Neural cell (in vitro differentiated cells): ENCODE results near the gene ARL2. TPM values are rescaled to one million over a fixed set of nuclear protein-coding genes. Genes with fewer than 3 reads are reported as not detected.

Experiments used
- H2AFZ ChIP-seq: fragments of 200-600, 300-800 bp; sonication (generic), shearing (Covaris generic); 2 replicates; pipeline ENCODE4 v1.6.0; 2014; ENCODE audit warnings: low read depth, mild to moderate bottlenecking, antibody characterized with exemption, low read length, moderate library complexity
- H3F3A ChIP-seq: fragments of 200-600 bp; shearing (Covaris generic); 2 replicates; pipeline ENCODE4 v1.6.1; 2016; ENCODE audit warnings: mild to moderate bottlenecking, moderate library complexity, mixed read lengths, antibody characterized with exemption, low read length; ENCODE audit not compliant: insufficient read depth, poor library complexity, severe bottlenecking
- H3K27ac ChIP-seq: fragments of 200-600, 300-800 bp; sonication (generic), shearing (Covaris generic); 2 replicates; pipeline ENCODE4 v1.5.1; 2014; ENCODE audit warnings: mild to moderate bottlenecking, low read length, moderate library complexity
- H3K27me3 ChIP-seq: fragments of 300-800, 200-600 bp; sonication (generic), shearing (Covaris generic); 2 replicates; pipeline ENCODE4 v1.6.0; 2014; ENCODE audit warnings: mild to moderate bottlenecking, low read depth, low read length, moderate library complexity; ENCODE audit not compliant: insufficient read depth
- H3K36me3 ChIP-seq: fragments of 300-800, 200-600 bp; sonication (generic), shearing (Covaris generic); 2 replicates; pipeline ENCODE4 v1.5.1; 2014; ENCODE audit warnings: mild to moderate bottlenecking, antibody characterized with exemption, low read length, moderate library complexity; ENCODE audit not compliant: insufficient read depth
- H3K4me2 ChIP-seq: fragments of 300-800, 200-600 bp; sonication (generic), shearing (Covaris generic); 2 replicates; pipeline ENCODE4 v1.6.0; 2014; ENCODE audit warnings: mild to moderate bottlenecking, low read length
- H3K4me3 ChIP-seq: fragments of 300-800, 200-600 bp; sonication (generic), shearing (Covaris generic); 2 replicates; pipeline ENCODE4 v1.5.1; 2014; ENCODE audit warnings: mild to moderate bottlenecking, low read length, moderate library complexity
- H3K79me2 ChIP-seq: fragments of 200-600 bp; shearing (Covaris generic); replicated peaks from 2 replicates; pipeline ENCODE4 v1.6.0; 2014; ENCODE audit warnings: mild to moderate bottlenecking, low read length, moderate library complexity; ENCODE audit not compliant: insufficient read depth
- H3K9ac ChIP-seq: fragments of 300-800, 200-600 bp; sonication (generic), shearing (Covaris generic); 2 replicates; pipeline ENCODE4 v1.6.1; 2016; ENCODE audit warnings: mild to moderate bottlenecking, low read length, mixed read lengths
- H3K9me2 ChIP-seq: fragments of 200-600 bp; shearing (Covaris generic); 2 replicates; pipeline ENCODE4 v1.6.1; 2016; ENCODE audit warnings: mild to moderate bottlenecking, low read length, mixed read lengths; ENCODE audit not compliant: insufficient read depth
- H3K9me3 ChIP-seq: fragments of 200-600, 300-800 bp; sonication (generic), shearing (Covaris generic); 2 replicates; pipeline ENCODE4 v1.6.1; 2016; ENCODE audit warnings: mild to moderate bottlenecking, mixed run types, low read length, moderate library complexity, mixed read lengths
- H4K20me1 ChIP-seq: fragments of 200-600 bp; shearing (Covaris generic); 2 replicates; pipeline ENCODE4 v1.6.1; 2016; ENCODE audit warnings: mild to moderate bottlenecking, mixed run types; ENCODE audit not compliant: insufficient read depth
- EP300 ChIP-seq: fragments of 450-650 bp; conservative IDR thresholded peaks from 2 replicates; pipeline ENCODE4 v1.6.1; 2014; ENCODE audit warnings: antibody characterized with exemption, mild to moderate bottlenecking, moderate library complexity; ENCODE audit not compliant: poor library complexity, severe bottlenecking
- EZH2 ChIP-seq: fragments of 200-600, 300-800 bp; shearing (Covaris generic), sonication (generic); IDR thresholded peaks from 2 replicates; pipeline ENCODE4 v1.6.1; 2014; ENCODE audit warnings: antibody characterized with exemption, low read length, borderline replicate concordance, mild to moderate bottlenecking; ENCODE audit not compliant: insufficient read depth, poor library complexity, severe bottlenecking
- MXI1 ChIP-seq: fragments of 450-650 bp; conservative IDR thresholded peaks from 2 replicates; pipeline ENCODE4 v1.6.1; 2014; ENCODE audit warnings: antibody characterized with exemption, mild to moderate bottlenecking; ENCODE audit not compliant: poor library complexity, severe bottlenecking
- POLR2AphosphoS5 ChIP-seq: IDR thresholded peaks from 2 replicates; pipeline ENCODE4 v1.6.1; 2012
- RAD21 ChIP-seq: fragments of 450-650 bp; conservative IDR thresholded peaks from 2 replicates; pipeline ENCODE4 v1.6.1; 2014; ENCODE audit warnings: antibody characterized with exemption, mild to moderate bottlenecking, moderate library complexity
- SMC3 ChIP-seq: fragments of 450-650 bp; conservative IDR thresholded peaks from 2 replicates; pipeline ENCODE4 v1.6.1; 2014; ENCODE audit warnings: antibody characterized with exemption, mild to moderate bottlenecking, moderate library complexity; ENCODE audit not compliant: poor library complexity
- TAF1 ChIP-seq: IDR thresholded peaks from 2 replicates; pipeline ENCODE4 v1.6.1; 2012; ENCODE audit warnings: low read depth
- polyA plus RNA-seq: library from polyadenylated mRNA; depleted of rRNA; stranded (reverse); fragments of >200 nt; gene quantifications from 2 replicates; pipeline ENCODE4 v1.2.3, GENCODE V29; 2014
- TF ChIP-seq, protein P1 (sequence below): fragments of 450-650 bp; IDR thresholded peaks from 2 replicates; pipeline ENCODE4 v1.5.1; 2014; ENCODE audit warnings: antibody characterized with exemption, mild to moderate bottlenecking, moderate library complexity; ENCODE audit not compliant: poor library complexity, severe bottlenecking
- TF ChIP-seq, protein P2 (sequence below): IDR thresholded peaks from 2 replicates; pipeline ENCODE4 v1.6.1; 2012; ENCODE audit warnings: borderline replicate concordance

ARL2 gene
- polyA plus RNA-seq, 1 donor from 2014 or later = 158 TPM

DNA sequence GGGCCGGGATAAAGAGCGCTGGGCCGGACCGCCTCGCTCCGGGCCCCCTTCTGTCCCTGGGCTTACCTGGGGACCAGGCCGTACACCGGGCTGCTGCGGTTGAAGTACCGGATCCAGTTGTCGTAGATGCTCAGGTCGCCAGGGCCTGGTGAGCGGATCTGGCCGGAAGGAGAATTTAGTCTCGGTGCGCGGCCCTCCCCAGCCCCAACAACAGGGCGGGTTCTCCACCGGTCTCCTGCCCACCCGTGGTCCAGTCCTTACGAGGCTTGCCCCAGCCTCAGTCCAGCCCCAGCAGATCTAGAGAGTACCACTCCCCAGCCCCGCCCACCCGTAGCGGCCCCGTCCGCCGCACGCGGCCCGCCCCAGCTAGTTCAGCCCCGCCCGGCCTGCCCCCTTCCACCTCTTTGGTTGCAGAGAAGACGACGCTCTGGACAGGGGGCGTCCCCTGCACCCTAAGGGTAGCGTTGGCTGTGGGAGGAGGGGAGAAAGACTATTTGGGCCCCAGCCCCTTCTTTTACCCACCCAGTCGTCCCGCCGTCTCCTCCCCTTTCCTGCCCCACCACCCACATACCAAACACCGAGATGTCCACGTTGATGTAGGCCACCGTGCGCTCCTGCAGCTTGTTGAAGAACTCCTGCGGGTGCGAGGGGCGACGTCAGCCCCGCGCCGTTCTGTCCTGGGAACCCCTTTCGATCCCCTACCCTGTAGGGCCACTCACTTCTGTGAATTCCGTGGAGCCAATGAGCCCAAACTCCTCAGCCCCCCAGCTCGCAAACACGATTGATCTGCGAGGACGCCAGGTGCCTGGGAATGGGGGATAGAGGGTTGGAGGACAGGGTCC lies 33.8 kb downstream of the ARL2 start:
- H3K4me3 ChIP-seq = no peak overlapping the region
- no peak overlapping the region for H3K9ac ChIP-seq

DNA sequence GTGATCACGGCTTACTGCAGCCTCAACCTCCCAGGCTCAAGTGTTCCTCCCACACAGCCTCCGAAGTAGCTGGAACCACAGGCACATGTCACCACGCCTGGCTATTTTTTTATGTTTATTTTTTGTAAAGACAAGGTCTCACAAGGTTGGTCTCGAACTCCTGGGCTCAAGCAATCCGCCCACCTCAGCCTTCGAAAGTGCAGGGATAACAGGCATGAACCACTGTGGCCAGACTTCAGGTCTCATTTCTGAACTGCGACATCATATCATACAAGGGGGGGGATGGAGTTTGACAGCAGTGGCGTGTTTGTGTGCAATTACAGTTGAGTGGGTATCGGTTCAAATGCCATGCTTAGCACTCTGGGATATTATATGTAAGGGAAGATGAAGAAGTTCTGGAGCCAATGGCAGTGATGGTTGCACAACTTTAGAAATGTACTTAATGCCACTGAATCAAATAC lies 37.5 kb downstream of the ARL2 start:
- no peaks in the 10 kb centered on the region for H3K9me2 ChIP-seq
- H4K20me1 ChIP-seq = no peaks in the 10 kb centered on the region
- no peak overlapping the region for H3K27ac ChIP-seq
- H3K9me3 ChIP-seq = no peaks in the 10 kb centered on the region
- no peak overlapping the region for H3K4me3 ChIP-seq
- H3F3A ChIP-seq = no peaks in the 10 kb centered on the region
- no peaks in the 10 kb centered on the region for H3K27me3 ChIP-seq
- H3K36me3 ChIP-seq = no peaks in the 10 kb centered on the region
- no peak overlapping the region for H2AFZ ChIP-seq
- TF ChIP-seq SMC3 = no peak
- TF ChIP-seq, protein P1, sequence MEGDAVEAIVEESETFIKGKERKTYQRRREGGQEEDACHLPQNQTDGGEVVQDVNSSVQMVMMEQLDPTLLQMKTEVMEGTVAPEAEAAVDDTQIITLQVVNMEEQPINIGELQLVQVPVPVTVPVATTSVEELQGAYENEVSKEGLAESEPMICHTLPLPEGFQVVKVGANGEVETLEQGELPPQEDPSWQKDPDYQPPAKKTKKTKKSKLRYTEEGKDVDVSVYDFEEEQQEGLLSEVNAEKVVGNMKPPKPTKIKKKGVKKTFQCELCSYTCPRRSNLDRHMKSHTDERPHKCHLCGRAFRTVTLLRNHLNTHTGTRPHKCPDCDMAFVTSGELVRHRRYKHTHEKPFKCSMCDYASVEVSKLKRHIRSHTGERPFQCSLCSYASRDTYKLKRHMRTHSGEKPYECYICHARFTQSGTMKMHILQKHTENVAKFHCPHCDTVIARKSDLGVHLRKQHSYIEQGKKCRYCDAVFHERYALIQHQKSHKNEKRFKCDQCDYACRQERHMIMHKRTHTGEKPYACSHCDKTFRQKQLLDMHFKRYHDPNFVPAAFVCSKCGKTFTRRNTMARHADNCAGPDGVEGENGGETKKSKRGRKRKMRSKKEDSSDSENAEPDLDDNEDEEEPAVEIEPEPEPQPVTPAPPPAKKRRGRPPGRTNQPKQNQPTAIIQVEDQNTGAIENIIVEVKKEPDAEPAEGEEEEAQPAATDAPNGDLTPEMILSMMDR = no peak
- no peak for TF ChIP-seq EZH2
- no peak for TF ChIP-seq MXI1
- TF ChIP-seq, protein P2, sequence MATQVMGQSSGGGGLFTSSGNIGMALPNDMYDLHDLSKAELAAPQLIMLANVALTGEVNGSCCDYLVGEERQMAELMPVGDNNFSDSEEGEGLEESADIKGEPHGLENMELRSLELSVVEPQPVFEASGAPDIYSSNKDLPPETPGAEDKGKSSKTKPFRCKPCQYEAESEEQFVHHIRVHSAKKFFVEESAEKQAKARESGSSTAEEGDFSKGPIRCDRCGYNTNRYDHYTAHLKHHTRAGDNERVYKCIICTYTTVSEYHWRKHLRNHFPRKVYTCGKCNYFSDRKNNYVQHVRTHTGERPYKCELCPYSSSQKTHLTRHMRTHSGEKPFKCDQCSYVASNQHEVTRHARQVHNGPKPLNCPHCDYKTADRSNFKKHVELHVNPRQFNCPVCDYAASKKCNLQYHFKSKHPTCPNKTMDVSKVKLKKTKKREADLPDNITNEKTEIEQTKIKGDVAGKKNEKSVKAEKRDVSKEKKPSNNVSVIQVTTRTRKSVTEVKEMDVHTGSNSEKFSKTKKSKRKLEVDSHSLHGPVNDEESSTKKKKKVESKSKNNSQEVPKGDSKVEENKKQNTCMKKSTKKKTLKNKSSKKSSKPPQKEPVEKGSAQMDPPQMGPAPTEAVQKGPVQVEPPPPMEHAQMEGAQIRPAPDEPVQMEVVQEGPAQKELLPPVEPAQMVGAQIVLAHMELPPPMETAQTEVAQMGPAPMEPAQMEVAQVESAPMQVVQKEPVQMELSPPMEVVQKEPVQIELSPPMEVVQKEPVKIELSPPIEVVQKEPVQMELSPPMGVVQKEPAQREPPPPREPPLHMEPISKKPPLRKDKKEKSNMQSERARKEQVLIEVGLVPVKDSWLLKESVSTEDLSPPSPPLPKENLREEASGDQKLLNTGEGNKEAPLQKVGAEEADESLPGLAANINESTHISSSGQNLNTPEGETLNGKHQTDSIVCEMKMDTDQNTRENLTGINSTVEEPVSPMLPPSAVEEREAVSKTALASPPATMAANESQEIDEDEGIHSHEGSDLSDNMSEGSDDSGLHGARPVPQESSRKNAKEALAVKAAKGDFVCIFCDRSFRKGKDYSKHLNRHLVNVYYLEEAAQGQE = no peak
- TF ChIP-seq TAF1 = no peak
- no peak for TF ChIP-seq EP300
- no peak for TF ChIP-seq POLR2AphosphoS5
- TF ChIP-seq RAD21 = no peak
- no peaks in the 10 kb centered on the region for H3K79me2 ChIP-seq
- no peak overlapping the region for H3K9ac ChIP-seq
- no peak overlapping the region for H3K4me2 ChIP-seq

More for the DNA sequence above, 33.8 kb downstream of the ARL2 start:
- Histone ChIP-seq H3K9me3 (no peaks in the 10 kb centered on the region), H3K36me3 (no peaks in the 10 kb centered on the region), H3F3A (no peaks in the 10 kb centered on the region), H2AFZ (no peak overlapping the region), H3K4me2 (no peak overlapping the region), H3K27me3 (no peaks in the 10 kb centered on the region), H3K9me2 (no peaks in the 10 kb centered on the region), H4K20me1 (no peaks in the 10 kb centered on the region), H3K27ac (no peak overlapping the region), H3K79me2 (peaks cover 3% of the 10 kb centered on the region)
- no peak for TF ChIP-seq SMC3
- no peak for TF ChIP-seq POLR2AphosphoS5
- TF ChIP-seq, protein P1 = no peak
- no peak for TF ChIP-seq TAF1
- TF ChIP-seq MXI1 = no peak
- TF ChIP-seq, protein P2 = no peak
- TF ChIP-seq EZH2 = no peak
- no peak for TF ChIP-seq EP300
- no peak for TF ChIP-seq RAD21
